IPS-18a (cell line): ENCODE results near the gene SNAP25.

Experiments used
- H3K27ac ChIP-seq: one replicate; pipeline ENCODE4 v1.5.1; 2013; ENCODE audit warnings: low read length
- H3K27me3 ChIP-seq: one replicate; pipeline ENCODE4 v1.6.1; 2013; ENCODE audit warnings: mild to moderate bottlenecking, low read length; ENCODE audit not compliant: control insufficient read depth, insufficient read depth
- H3K36me3 ChIP-seq: one replicate; pipeline ENCODE4 v1.6.1; 2013; ENCODE audit warnings: low read depth, low read length; ENCODE audit not compliant: control insufficient read depth
- H3K4me1 ChIP-seq: one replicate; pipeline ENCODE4 v1.6.1; 2013; ENCODE audit warnings: low read depth, low read length; ENCODE audit not compliant: control insufficient read depth
- H3K4me3 ChIP-seq: one replicate; pipeline ENCODE4 v1.5.1; 2013; ENCODE audit warnings: low read length
- H3K9ac ChIP-seq: one replicate; pipeline ENCODE4 v1.6.1; 2013; ENCODE audit warnings: mild to moderate bottlenecking, low read length, moderate library complexity
- H3K9me3 ChIP-seq: one replicate; pipeline ENCODE4 v1.6.1; 2013; ENCODE audit warnings: low read depth, low read length; ENCODE audit not compliant: control insufficient read depth

The SNAP25 gene

DNA sequence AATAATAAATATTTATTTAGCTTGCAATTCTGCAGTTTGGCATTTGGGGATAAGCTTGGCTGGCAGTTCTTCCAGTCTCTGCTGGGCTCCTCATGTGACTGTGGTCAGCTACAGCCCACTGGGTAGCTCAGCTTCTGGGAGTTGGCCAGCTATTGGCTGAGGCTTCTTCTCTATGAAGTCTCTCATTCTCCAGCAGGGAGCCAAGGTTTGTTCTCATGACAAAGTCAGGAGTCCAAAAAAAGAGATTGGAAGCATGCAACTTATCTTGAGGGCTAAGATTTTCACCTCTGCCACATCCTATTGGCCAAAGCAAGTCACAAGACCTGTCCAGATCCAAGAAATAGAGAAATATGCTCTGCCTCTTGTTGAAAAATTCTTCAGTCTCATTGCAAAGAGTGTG, 94.6 kb downstream of the SNAP25 start:
- H3K9me3 ChIP-seq = no peaks in the 10 kb centered on the region
- H3K36me3 ChIP-seq = no peaks in the 10 kb centered on the region
- peaks cover 23% of the 10 kb centered on the region for H3K4me1 ChIP-seq
- H3K27ac ChIP-seq = no peak overlapping the region
- no peak overlapping the region for H3K9ac ChIP-seq
- H3K27me3 ChIP-seq = no peaks in the 10 kb centered on the region
- H3K4me3 ChIP-seq = no peak overlapping the region

GRCh38 chr20:10313701-10314100, 95.1 kb downstream of the SNAP25 start:
- no peak overlapping the region for H3K27ac ChIP-seq
- H3K4me1 ChIP-seq = peaks cover 23% of the 10 kb centered on the region
- no peak overlapping the region for H3K4me3 ChIP-seq
- no peaks in the 10 kb centered on the region for H3K36me3 ChIP-seq
- no peaks in the 10 kb centered on the region for H3K9me3 ChIP-seq
- no peaks in the 10 kb centered on the region for H3K27me3 ChIP-seq
- H3K9ac ChIP-seq = no peak overlapping the region

DNA sequence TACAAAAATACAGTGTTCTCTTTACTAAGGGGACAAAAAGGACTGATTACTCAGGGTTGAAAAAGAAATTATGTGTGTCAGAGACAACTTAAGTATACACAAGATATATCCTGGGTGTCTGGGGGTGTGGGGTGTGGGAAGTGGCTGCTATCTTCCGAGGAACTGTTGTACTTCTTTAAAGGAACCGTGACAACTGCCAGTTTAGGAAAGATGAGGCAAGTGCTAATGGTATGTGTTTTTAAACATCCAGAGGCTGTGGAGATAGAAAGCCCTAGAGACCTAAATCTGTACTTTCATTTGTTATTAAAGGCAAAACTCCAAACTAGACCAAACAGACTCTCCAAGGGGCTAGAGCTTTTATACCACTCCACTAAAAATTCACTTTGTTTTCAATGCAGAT, 95.6 kb downstream of the SNAP25 start:
- Histone ChIP-seq H3K9me3 (no peaks in the 10 kb centered on the region), H3K4me3 (no peak overlapping the region), H3K9ac (no peak overlapping the region), H3K36me3 (no peaks in the 10 kb centered on the region), H3K27me3 (no peaks in the 10 kb centered on the region), H3K27ac (no peak overlapping the region), H3K4me1 (peaks cover 23% of the 10 kb centered on the region)

GRCh38 chr20:10315138-10315537, 96.5 kb downstream of the SNAP25 start:
- H3K9me3 ChIP-seq = no peaks in the 10 kb centered on the region
- H3K4me3 ChIP-seq = no peak overlapping the region
- H3K27ac ChIP-seq = no peak overlapping the region
- no peak overlapping the region for H3K9ac ChIP-seq
- no peaks in the 10 kb centered on the region for H3K36me3 ChIP-seq
- peaks cover 23% of the 10 kb centered on the region for H3K4me1 ChIP-seq
- H3K27me3 ChIP-seq = no peaks in the 10 kb centered on the region

DNA sequence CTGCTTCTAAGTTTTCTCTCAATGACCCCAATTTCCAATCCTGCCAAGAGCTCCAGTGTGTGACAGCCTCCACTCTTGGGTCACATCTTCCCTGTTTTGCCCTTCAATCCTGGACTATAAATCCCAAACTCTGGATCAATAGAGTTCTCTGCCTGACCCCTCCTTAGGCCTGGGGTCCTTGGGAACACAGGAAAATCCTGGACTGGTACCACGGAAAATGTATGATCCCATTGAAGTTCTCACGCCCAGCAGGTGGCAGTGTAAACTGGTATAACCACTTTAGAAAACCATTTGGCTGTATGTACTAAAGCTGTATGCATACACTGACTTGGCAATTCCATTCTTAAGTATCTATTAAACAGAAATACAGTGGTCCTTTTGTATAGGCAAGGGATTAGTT, 98.0 kb downstream of the SNAP25 start:
- no peak overlapping the region for H3K4me3 ChIP-seq
- H3K9me3 ChIP-seq = no peaks in the 10 kb centered on the region
- H3K27me3 ChIP-seq = no peaks in the 10 kb centered on the region
- no peak overlapping the region for H3K27ac ChIP-seq
- no peak overlapping the region for H3K9ac ChIP-seq
- no peaks in the 10 kb centered on the region for H3K36me3 ChIP-seq
- H3K4me1 ChIP-seq = peaks cover 23% of the 10 kb centered on the region

GRCh38 chr20:10318291-10319024, 99.8 kb downstream of the SNAP25 start:
- no peak overlapping the region for H3K27ac ChIP-seq

DNA sequence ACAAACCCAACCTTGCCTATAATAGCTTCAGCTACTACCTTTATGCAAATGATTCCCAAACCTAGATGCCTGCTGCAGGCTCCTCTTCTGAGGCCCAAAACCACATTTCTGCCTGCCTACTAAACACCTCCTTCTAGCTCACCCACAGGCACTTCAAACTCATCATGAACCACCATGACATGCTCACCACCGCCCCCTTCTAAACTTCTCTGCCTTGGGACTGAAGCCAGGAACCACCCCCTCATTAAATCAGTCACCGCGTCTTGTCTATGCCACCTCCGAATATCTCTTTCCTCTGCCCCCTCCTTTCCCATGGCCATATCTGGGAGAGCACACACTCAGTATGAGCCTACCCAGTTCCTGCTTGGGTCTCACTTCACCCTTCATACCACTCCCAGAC, 101.2 kb downstream of the SNAP25 start:
- Histone ChIP-seq H3K36me3 (no peaks in the 10 kb centered on the region), H3K9ac (no peak overlapping the region), H3K4me1 (peaks cover 5% of the 10 kb centered on the region), H3K9me3 (no peaks in the 10 kb centered on the region), H3K27ac (no peak overlapping the region), H3K4me3 (no peak overlapping the region), H3K27me3 (no peaks in the 10 kb centered on the region)

More at GRCh38 chr20:10318291-10319024, 99.8 kb downstream of the SNAP25 start:
- Histone ChIP-seq H3K27me3 (no peaks in the 10 kb centered on the region), H3K9me3 (no peaks in the 10 kb centered on the region), H3K36me3 (no peaks in the 10 kb centered on the region), H3K9ac (no peak overlapping the region), H3K4me1 (peaks cover 19% of the 10 kb centered on the region), H3K4me3 (no peak overlapping the region)

DNA sequence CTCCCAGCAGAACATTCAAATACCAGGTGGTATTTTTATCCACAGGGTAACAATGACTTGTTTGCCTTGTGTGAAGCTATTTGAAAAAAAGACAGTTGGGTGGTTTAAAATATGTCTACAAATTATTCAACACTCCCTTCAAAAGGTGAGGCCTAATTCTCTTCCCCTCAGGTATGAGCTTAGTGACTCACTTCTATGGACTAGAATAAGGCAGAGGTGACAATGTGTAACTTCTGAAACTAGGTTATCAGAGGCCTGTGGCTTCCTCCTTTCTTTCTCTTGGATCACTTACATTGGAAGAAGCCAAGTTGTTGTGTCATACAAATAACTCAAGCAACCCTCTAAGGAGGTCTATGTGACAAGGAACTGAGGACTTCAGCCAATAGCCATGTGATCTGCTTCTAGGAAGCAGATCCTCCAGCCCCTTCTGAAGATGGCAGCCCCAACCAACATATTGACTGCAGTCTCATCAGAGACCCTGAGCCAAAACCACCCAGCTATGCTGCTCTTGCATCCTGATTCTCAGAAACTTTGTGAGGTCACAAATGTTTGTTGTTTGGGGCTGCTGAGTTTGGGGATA, 102.6 kb downstream of the SNAP25 start:
- Histone ChIP-seq H3K9ac (no peak overlapping the region), H3K4me3 (no peak overlapping the region), H3K9me3 (no peaks in the 10 kb centered on the region), H3K4me1 (no peaks in the 10 kb centered on the region), H3K36me3 (no peaks in the 10 kb centered on the region), H3K27me3 (no peaks in the 10 kb centered on the region), H3K27ac (no peak overlapping the region)

GRCh38 chr20:10322073-10323012, 103.7 kb downstream of the SNAP25 start:
- H3K9me3 ChIP-seq = no peaks in the 10 kb centered on the region

DNA sequence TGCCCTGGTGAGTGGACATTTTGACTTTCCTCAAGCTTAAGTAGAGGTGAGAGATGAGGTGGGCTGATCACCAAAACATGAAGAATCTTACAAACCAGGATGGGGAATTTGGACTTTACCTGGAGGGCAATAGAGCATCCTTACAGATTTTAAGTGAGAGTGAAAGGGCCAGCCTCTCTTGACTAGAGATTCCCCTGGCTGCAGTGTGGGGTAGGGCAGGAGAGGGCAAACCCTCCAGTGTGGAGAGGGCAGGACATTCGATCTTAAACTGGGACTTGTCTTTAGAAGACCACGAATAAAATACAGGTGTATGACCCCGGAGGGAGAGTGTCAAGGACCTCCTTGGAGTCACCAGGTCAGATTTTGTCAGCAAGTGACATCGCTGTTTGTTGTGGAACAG, 105.1 kb downstream of the SNAP25 start:
- Histone ChIP-seq H3K27ac (no peak overlapping the region), H3K9me3 (no peaks in the 10 kb centered on the region), H3K4me1 (no peaks in the 10 kb centered on the region), H3K36me3 (no peaks in the 10 kb centered on the region), H3K9ac (no peak overlapping the region), H3K27me3 (no peaks in the 10 kb centered on the region), H3K4me3 (no peak overlapping the region)

More at GRCh38 chr20:10322073-10323012, 103.7 kb downstream of the SNAP25 start:
- Histone ChIP-seq H3K36me3 (no peaks in the 10 kb centered on the region), H3K9ac (no peak overlapping the region), H3K27me3 (no peaks in the 10 kb centered on the region), H3K4me1 (no peaks in the 10 kb centered on the region), H3K27ac (no peak overlapping the region), H3K4me3 (no peak overlapping the region)

DNA sequence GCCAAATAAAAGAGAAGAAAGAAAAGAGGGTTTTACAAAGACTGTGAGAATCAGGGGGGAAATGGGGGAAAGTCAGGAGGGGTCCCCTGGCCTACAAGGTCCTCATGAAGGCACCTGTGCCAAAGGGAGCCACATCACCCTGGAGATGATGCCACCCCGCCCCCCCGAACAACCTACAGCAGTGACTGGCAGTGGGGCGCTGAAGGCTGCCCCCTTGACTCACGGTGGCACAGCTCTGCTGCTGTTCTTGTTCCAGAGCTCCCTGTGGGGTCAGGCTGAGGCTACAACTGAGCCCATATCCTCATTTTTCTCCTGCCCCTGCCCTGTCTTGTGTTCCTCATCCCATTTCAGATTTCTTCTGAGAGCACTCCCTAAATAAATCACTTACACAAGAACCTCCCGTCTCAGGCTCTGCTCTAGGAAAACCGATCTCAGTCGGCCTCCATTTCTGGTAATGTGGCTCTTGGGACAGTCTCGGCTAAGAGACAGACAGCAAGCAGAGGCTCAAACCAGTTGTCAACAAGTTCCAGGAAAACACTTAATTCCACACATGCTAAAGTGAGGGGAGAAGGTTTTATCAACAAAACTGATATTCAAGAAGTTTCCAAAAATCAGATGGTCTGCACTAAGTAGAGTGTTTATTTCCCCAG, 105.7 kb downstream of the SNAP25 start:
- Histone ChIP-seq H3K9ac (no peak overlapping the region), H3K9me3 (no peaks in the 10 kb centered on the region), H3K4me3 (no peak overlapping the region), H3K27me3 (no peaks in the 10 kb centered on the region), H3K4me1 (no peaks in the 10 kb centered on the region), H3K27ac (no peak overlapping the region), H3K36me3 (no peaks in the 10 kb centered on the region)
